Measurements from ENCODE around the gene ASB10.

GRCh38 chr7:151193203-151193978 lies 6.3 kb upstream of the ASB10 start:
- TF ChIP-seq CTCF (IDR thresholded peaks at IDR 0.05): no peak
- TF ChIP-seq POLR2A (IDR thresholded peaks at IDR 0.05): no peak

All from esophagus squamous epithelium (tissue), 4 donors.